ENCODE measurements around the gene PLPPR3. TPM values are rescaled to one million over a fixed set of nuclear protein-coding genes. Genes with fewer than 3 reads are reported as not detected.

Gene PLPPR3
- total and polyA plus RNA-seq, 9 of the 15 experiments (the other 6 are each of a cell fraction or from before 2014, with no cell fraction given), result 0.01 to 48.2 (median 8.6) TPM

- TF ChIP-seq CBX1 (IDR thresholded peaks at IDR 0.05; ENCODE audit: low read depth) (0 out of 2 replicates have a peak, but pooled peaks have one; percentile 15), SUPT5H (IDR thresholded peaks at IDR 0.05) (0 out of 2 replicates have a peak, but pooled peaks have one; percentile 27), XRCC5 (IDR thresholded peaks at IDR 0.05; ENCODE audit: low read depth, low read length) (0 out of 2 replicates have a peak, but pooled peaks have one; percentile 39), ZBTB7A (IDR thresholded peaks at IDR 0.05; ENCODE audit: borderline replicate concordance, control insufficient read depth, low read depth, low read length) (peak; percentile 27; the same call in 1 of the 2 replicates), ATF3 (IDR thresholded peaks at IDR 0.05) (peak; percentile 53), ATF3 (CRISPR knock-in tag; conservative IDR thresholded peaks at IDR 0.05) (no peak), DEAF1 (CRISPR knock-in tag; IDR thresholded peaks at IDR 0.05) (no peak), MED1 (CRISPR knock-in tag; IDR thresholded peaks at IDR 0.05; ENCODE audit: borderline replicate concordance) (no peak), KLF6 (CRISPR knock-in tag; IDR thresholded peaks at IDR 0.05; ENCODE audit: borderline replicate concordance) (no peak), MNT (conservative IDR thresholded peaks at IDR 0.05) (peak in 1 of 2 experiments; percentile 49; a peak in 1 of 4 replicates), ZNF717 (CRISPR knock-in tag; IDR thresholded peaks at IDR 0.05) (no peak), EWSR1 (IDR thresholded peaks at IDR 0.05; ENCODE audit: borderline replicate concordance, low read depth, partially characterized antibody) (no peak), ZNF316 (IDR thresholded peaks at IDR 0.05) (no peak), GABPB1 (CRISPR knock-in tag; IDR thresholded peaks at IDR 0.05) (peak; percentile 29; the same call in 1 of the 2 replicates), NFXL1 (CRISPR knock-in tag; IDR thresholded peaks at IDR 0.05) (no peak), FOSL1 (tag; conservative IDR thresholded peaks at IDR 0.05) (peak; percentile 73), CHD2 (IDR thresholded peaks at IDR 0.05; ENCODE audit: low read depth, low read length) (peak; percentile 16; the same call in 1 of the 2 replicates), POLR2H (tag; IDR thresholded peaks at IDR 0.05; ENCODE audit: low read depth) (no peak)
- TF ChIP-seq, protein P1, sequence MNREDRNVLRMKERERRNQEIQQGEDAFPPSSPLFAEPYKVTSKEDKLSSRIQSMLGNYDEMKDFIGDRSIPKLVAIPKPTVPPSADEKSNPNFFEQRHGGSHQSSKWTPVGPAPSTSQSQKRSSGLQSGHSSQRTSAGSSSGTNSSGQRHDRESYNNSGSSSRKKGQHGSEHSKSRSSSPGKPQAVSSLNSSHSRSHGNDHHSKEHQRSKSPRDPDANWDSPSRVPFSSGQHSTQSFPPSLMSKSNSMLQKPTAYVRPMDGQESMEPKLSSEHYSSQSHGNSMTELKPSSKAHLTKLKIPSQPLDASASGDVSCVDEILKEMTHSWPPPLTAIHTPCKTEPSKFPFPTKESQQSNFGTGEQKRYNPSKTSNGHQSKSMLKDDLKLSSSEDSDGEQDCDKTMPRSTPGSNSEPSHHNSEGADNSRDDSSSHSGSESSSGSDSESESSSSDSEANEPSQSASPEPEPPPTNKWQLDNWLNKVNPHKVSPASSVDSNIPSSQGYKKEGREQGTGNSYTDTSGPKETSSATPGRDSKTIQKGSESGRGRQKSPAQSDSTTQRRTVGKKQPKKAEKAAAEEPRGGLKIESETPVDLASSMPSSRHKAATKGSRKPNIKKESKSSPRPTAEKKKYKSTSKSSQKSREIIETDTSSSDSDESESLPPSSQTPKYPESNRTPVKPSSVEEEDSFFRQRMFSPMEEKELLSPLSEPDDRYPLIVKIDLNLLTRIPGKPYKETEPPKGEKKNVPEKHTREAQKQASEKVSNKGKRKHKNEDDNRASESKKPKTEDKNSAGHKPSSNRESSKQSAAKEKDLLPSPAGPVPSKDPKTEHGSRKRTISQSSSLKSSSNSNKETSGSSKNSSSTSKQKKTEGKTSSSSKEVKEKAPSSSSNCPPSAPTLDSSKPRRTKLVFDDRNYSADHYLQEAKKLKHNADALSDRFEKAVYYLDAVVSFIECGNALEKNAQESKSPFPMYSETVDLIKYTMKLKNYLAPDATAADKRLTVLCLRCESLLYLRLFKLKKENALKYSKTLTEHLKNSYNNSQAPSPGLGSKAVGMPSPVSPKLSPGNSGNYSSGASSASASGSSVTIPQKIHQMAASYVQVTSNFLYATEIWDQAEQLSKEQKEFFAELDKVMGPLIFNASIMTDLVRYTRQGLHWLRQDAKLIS (CRISPR knock-in tag; IDR thresholded peaks at IDR 0.05), result 0 out of 2 replicates have a peak, but pooled peaks have one; percentile 36
Observed at GRCh38 chr19:869245-870177, 47.8 kb upstream of the PLPPR3 start (continued).

All from K562 (cell line).